AG09309 (cell line): ENCODE data around the gene RASIP1.
"Not testable (repeated sequence)": the region's sequence is repeated elsewhere in the genome, so short reads cannot be mapped to it uniquely, and the experiment has no call there.

ENCODE experiments used
- DNase-seq: peaks from one replicate; pipeline ENCODE4 v3.0.0-alpha.2; 2010; ENCODE audit warnings: low read depth
- H3K4me3 ChIP-seq: 2 replicates; pipeline ENCODE4 v1.5.1; 2011; ENCODE audit warnings: mild to moderate bottlenecking, low read depth, low read length, moderate library complexity; ENCODE audit not compliant: control insufficient read depth
- CTCF ChIP-seq: IDR thresholded peaks from 2 replicates; pipeline ENCODE4 v1.5.1; 2011; ENCODE audit warnings: mild to moderate bottlenecking, low read depth, low read length, inconsistent platforms; ENCODE audit not compliant: insufficient read depth, control insufficient read depth; ENCODE audit errors: missing control alignments

The RASIP1 gene

DNA sequence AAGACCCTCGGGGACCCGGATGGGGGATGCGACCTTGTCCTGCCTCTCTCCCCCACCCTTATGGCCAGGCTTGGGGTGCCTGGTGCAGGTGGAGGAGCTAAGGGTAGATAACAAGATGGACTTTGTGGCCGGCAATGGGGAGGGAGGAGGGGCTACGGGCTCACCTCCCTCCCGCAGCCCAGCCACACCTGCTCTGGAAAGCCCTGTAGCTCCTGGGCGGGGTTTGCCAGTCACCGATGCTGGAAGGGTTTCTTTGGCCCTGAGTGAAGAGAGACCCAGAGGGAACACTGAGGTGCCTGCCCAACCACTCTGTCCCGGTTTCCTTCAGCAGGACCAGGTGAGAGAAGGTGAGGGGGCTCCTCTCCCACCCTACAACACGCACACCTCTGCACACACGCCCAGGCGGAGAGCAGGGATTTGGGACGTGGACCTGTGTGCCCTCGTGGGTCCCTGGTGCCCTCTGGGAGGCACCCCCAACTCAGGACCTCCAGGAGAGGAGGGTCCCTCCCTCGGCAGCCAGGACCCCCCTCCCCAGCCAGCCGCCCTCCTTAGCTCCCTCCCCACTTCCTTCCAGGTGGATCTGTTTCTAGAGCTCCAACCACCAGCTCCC, 44.6 kb downstream of the RASIP1 start, which contains the start of gene FUT2:
FUT2 (plus strand) TSS at position 229 of the 610 bp plus-strand sequence. CDS start 6,986 bp downstream, outside the sequence.
- DNase-seq = no peak
- H3K4me3 ChIP-seq = no peak within 1 kb of the TSS
- TF ChIP-seq CTCF = no peak

- not testable (repeated sequence) for H3K4me3 ChIP-seq, DNase-seq
These were observed 46.8 kb downstream of the RASIP1 start for GRCh38 chr19:48693629-48694028.

DNA sequence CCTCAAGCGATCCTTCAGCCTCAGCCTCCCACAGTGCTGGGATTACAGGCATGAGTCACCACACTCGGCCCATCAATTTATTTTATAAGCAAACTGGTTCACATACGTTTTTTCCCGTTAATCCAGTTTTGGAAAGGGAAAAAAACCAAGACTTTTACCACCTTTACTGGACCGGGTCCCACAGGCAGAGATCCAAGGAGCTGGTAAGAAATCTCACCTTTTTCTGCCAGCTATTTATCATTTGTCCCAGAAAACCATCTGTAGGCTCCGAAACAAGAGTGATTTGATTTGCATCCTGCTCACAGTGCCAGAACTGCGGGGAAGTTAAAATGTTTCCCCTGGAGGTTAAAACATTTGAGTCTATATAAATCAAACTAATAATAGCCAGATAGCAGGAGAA, 51.0 kb downstream of the RASIP1 start:
- H3K4me3 ChIP-seq = no peak overlapping the region
- DNase-seq = no peak
- no peak for TF ChIP-seq CTCF

DNA sequence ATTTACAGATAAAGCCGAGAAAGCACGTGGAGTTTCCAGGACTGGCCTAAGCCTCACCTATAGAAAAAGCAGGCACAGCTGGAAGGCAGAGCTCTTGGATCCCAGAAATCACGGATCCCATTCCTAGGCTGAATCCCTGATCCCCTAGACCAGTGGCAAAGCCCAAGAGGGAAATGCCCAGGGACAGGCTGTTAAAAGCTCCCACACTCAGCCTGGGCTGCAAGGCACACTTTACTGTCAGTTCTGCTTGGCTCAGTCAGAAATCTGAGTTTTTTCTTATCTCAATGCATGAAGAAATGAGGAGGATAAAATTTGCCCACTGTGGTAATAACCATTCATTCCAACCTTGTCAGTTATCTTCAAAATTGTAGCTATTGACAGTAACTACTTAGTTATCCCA, 52.6 kb downstream of the RASIP1 start:
- H3K4me3 ChIP-seq = no peak overlapping the region
- DNase-seq = no peak
- TF ChIP-seq CTCF = no peak

GRCh38 chr19:48686637-48687036, 53.8 kb downstream of the RASIP1 start:
- DNase-seq, H3K4me3 ChIP-seq: not testable (repeated sequence)

DNA sequence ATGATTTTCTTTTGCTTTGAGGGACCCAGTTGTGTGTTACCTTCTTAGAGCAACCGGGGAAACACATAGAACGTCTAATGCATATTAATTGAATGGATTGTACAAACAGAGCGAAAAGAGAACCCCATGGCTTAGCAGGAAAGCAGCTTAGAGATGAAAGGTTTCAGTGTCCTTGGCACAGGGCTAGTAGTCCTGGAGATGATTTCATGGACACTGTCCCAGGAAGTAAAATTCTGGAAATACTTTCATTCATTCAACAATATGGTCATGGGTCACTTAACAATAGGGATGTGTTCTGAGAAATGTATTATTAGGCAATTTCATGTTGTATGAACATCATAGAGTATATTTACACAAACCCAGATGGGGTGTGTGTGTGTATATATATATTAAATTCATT, 54.3 kb downstream of the RASIP1 start:
- no peak for DNase-seq
- H3K4me3 ChIP-seq = no peak overlapping the region
- no peak for TF ChIP-seq CTCF

DNA sequence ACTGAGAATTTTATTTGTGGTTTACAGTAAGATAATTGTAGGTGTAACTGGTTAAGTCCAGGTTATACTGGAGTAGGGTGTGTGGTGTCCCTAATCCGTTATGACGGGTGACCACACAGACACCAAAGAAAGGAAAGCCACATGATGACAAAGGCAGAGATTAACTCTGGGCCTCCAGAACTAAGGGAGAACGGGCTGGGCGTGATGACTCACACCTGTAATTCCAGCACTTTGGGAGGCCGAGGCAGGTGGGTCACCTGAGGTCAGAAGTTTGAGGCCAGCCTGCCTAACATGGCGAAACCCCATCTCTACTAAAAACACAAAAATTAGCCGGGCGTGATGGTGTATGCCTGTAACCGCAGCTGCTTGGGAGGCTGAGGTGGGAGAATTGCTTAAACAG, 54.8 kb downstream of the RASIP1 start:
- no peak for DNase-seq
- H3K4me3 ChIP-seq = no peak overlapping the region
- no peak for TF ChIP-seq CTCF

GRCh38 chr19:48683349-48683748, 57.1 kb downstream of the RASIP1 start:
- no peak for TF ChIP-seq CTCF
- DNase-seq = no peak
- no peak overlapping the region for H3K4me3 ChIP-seq
